H1 (cell line): ENCODE results near the gene KCNJ3. TPM values are rescaled to one million over a fixed set of nuclear protein-coding genes. Genes with fewer than 3 reads are reported as not detected.

Experiments used
- CTCF ChIA-PET: fragments of 300-600 bp; sonication (Branson Sonifier 250); formaldehyde crosslinking; loops from one replicate; lab custom pipeline; 2021; ENCODE audit not compliant: partially characterized antibody; lab: Charles Lee
- POLR2A ChIA-PET: fragments of 300-600 bp; sonication (Branson Sonifier 250); formaldehyde crosslinking; loops from one replicate; lab custom pipeline; 2021; ENCODE audit warnings: inconsistent platforms; ENCODE audit not compliant: partially characterized antibody; lab: Charles Lee
- DNase-seq, 2 experiments: peaks; one replicate each; pipeline versions ENCODE4 v3.0.0 to v3.0.0-alpha.2; 2010 to 2022; ENCODE audit warnings: low spot score in 2 of 2, low read depth in 1 of 2, mixed read lengths in 1 of 2
- FAIRE-seq: peaks from 2 replicates; lab custom pipeline; 2011; peaks lifted over from hg19 to GRCh38; lab: Jason Lieb, UNC
- H2AFZ ChIP-seq: 2 replicates; pipeline ENCODE4 v1.8.1; 2012; ENCODE audit warnings: low read length, inconsistent platforms
- H2AK5ac ChIP-seq: 2 replicates; pipeline ENCODE4 v1.6.1; 2013; ENCODE audit warnings: low read depth, low read length
- H2BK120ac ChIP-seq: replicated peaks from 2 replicates; pipeline ENCODE3; 2013; ENCODE audit warnings: low read depth, low read length, inconsistent platforms
- H2BK12ac ChIP-seq: 2 replicates; pipeline ENCODE4 v1.6.1; 2013; ENCODE audit warnings: low read depth, low read length
- H2BK15ac ChIP-seq: 2 replicates; pipeline ENCODE4 v1.6.1; 2013; ENCODE audit warnings: low read length
- H2BK20ac ChIP-seq: 2 replicates; pipeline ENCODE4 v1.6.1; 2013; ENCODE audit warnings: low read length
- H2BK5ac ChIP-seq: 2 replicates; pipeline ENCODE4 v1.6.1; 2013; ENCODE audit warnings: low read depth, low read length
- H3K14ac ChIP-seq: 2 replicates; pipeline ENCODE4 v1.6.1; 2013; ENCODE audit warnings: inconsistent platforms; ENCODE audit not compliant: insufficient read length
- H3K18ac ChIP-seq: 2 replicates; pipeline ENCODE4 v1.6.1; 2013; ENCODE audit warnings: low read length; ENCODE audit errors: extremely low read depth
- H3K23ac ChIP-seq: 2 replicates; pipeline ENCODE4 v1.6.1; 2013; ENCODE audit warnings: inconsistent platforms; ENCODE audit not compliant: insufficient read length
- H3K23me2 ChIP-seq: 2 replicates; pipeline ENCODE4 v1.6.1; 2013; ENCODE audit warnings: low read depth, low read length
- H3K27ac ChIP-seq: 2 replicates; pipeline ENCODE4 v1.6.1; 2011; ENCODE audit warnings: low read depth, low read length, inconsistent platforms
- H3K27me3 ChIP-seq, 4 experiments: replicated peaks in 1 of 4; 1 replicate in 1 of 4; 2 replicates in 3 of 4; pipeline versions ENCODE4 v1.6.1 to v1.8.1; 2011 to 2013; ENCODE audit warnings: low read length in 3 of 4, mild to moderate bottlenecking in 3 of 4, inconsistent platforms in 2 of 4, mixed read lengths in 2 of 4, moderate library complexity in 1 of 4; ENCODE audit not compliant: control insufficient read depth in 3 of 4, insufficient read depth in 3 of 4; ENCODE audit errors: extremely low read depth in 1 of 4
- H3K36me3 ChIP-seq, 4 experiments: 2 replicates each; pipeline versions ENCODE4 v1.6.1 to v1.8.1; 2011 to 2013; ENCODE audit warnings: mild to moderate bottlenecking in 4 of 4, low read length in 3 of 4, moderate library complexity in 2 of 4, control low read depth in 1 of 4, inconsistent platforms in 1 of 4; ENCODE audit not compliant: insufficient read depth in 4 of 4, control insufficient read depth in 2 of 4
- H3K4ac ChIP-seq: replicated peaks from 2 replicates; pipeline ENCODE3; 2013; ENCODE audit warnings: low read length, low read depth, mixed read lengths, inconsistent platforms; ENCODE audit not compliant: insufficient read length
- H3K4me1 ChIP-seq, 4 experiments: replicated peaks in 1 of 4; 1 replicate in 1 of 4; 2 replicates in 3 of 4; pipeline versions ENCODE4 v1.6.1 to v1.8.1; 2011 to 2013; ENCODE audit warnings: low read length in 3 of 4, inconsistent platforms in 2 of 4, mixed read lengths in 1 of 4; ENCODE audit not compliant: insufficient read depth in 4 of 4, control insufficient read depth in 3 of 4
- H3K4me2 ChIP-seq, 2 experiments: 2 replicates each; pipeline versions ENCODE4 v1.6.1 to v1.8.1; 2011 to 2013; ENCODE audit warnings: low read depth in 2 of 2, low read length in 2 of 2, control low read depth in 1 of 2, inconsistent platforms in 1 of 2, mild to moderate bottlenecking in 1 of 2; ENCODE audit not compliant: insufficient read depth in 1 of 2
- H3K4me3 ChIP-seq, 4 experiments: fragments of 200-600, 300-600 bp in 1 of 4; sonication (generic), shearing (Covaris generic), sonication (Bioruptor Twin) in 1 of 4; 2 replicates each; pipeline versions ENCODE4 v1.5.1 to v1.8.1; 2011 to 2016; ENCODE audit warnings: low read length in 4 of 4, low read depth in 3 of 4, control low read depth in 2 of 4, inconsistent platforms in 2 of 4, mild to moderate bottlenecking in 2 of 4, mixed read lengths in 1 of 4, moderate library complexity in 1 of 4; ENCODE audit not compliant: insufficient read depth in 2 of 4; ENCODE audit errors: extremely low read depth in 1 of 4
- H3K56ac ChIP-seq: replicated peaks from 2 replicates; pipeline ENCODE3; 2013; ENCODE audit warnings: low read depth, mild to moderate bottlenecking, mixed read lengths, low read length, inconsistent platforms; ENCODE audit not compliant: insufficient read length
- H3K79me1 ChIP-seq: 2 replicates; pipeline ENCODE4 v1.6.1; 2013; ENCODE audit warnings: low read depth, low read length, control low read depth
- H3K79me2 ChIP-seq, 2 experiments: 2 replicates each; pipeline versions ENCODE4 v1.6.1 to v1.8.1; 2012 to 2013; ENCODE audit warnings: low read length in 2 of 2, mild to moderate bottlenecking in 2 of 2, inconsistent platforms in 1 of 2; ENCODE audit not compliant: insufficient read depth in 2 of 2, control insufficient read depth in 1 of 2
- H3K9ac ChIP-seq, 4 experiments: replicated peaks in 1 of 4; 1 replicate in 1 of 4; 2 replicates in 3 of 4; pipeline versions ENCODE4 v1.6.1 to v1.8.1; 2011 to 2013; ENCODE audit warnings: low read depth in 3 of 4, low read length in 3 of 4, control low read depth in 2 of 4, mild to moderate bottlenecking in 2 of 4, moderate library complexity in 2 of 4, inconsistent platforms in 1 of 4; ENCODE audit errors: extremely low read depth in 1 of 4
- H3K9me3 ChIP-seq, 2 experiments: 2 replicates each; pipeline versions ENCODE4 v1.6.1 to v1.8.1; 2012 to 2013; ENCODE audit warnings: mild to moderate bottlenecking in 2 of 2, moderate library complexity in 2 of 2, control low read depth in 1 of 2, inconsistent platforms in 1 of 2, low read depth in 1 of 2, low read length in 1 of 2, mixed read lengths in 1 of 2; ENCODE audit not compliant: insufficient read depth in 2 of 2
- H4K20me1 ChIP-seq, 2 experiments: replicated peaks in 1 of 2; 2 replicates each; pipeline versions ENCODE3 to v1.8.1; 2011 to 2013; ENCODE audit warnings: inconsistent platforms in 2 of 2, low read length in 2 of 2, mild to moderate bottlenecking in 1 of 2; ENCODE audit not compliant: insufficient read depth in 2 of 2, control insufficient read depth in 1 of 2
- H4K5ac ChIP-seq: 2 replicates; pipeline ENCODE4 v1.6.1; 2013; ENCODE audit warnings: low read length, low read depth, mixed read lengths, inconsistent platforms; ENCODE audit not compliant: insufficient read length
- H4K8ac ChIP-seq: 2 replicates; pipeline ENCODE4 v1.8.0; 2013; ENCODE audit warnings: mild to moderate bottlenecking, moderate library complexity, low read length, inconsistent platforms; ENCODE audit not compliant: insufficient read depth; ENCODE audit errors: extremely low read depth
- H4K91ac ChIP-seq: replicated peaks from 2 replicates; pipeline ENCODE3; 2013; ENCODE audit warnings: low read length, mixed read lengths, inconsistent platforms; ENCODE audit not compliant: insufficient read length
- CBX5 ChIP-seq: fragments of 300-800, 300-1000 bp; sonication (generic); IDR thresholded peaks from 2 replicates; pipeline ENCODE4 v1.7.1; 2016; ENCODE audit warnings: antibody characterized with exemption, low read length, low read depth
- GTF2F1 ChIP-seq: IDR thresholded peaks from 2 replicates; pipeline ENCODE4 v1.6.1; 2012; ENCODE audit warnings: low read depth, low read length, improper control_type of control experiment, borderline replicate concordance
- KDM5A ChIP-seq: fragments of 200-600 bp; IDR thresholded peaks from 2 replicates; pipeline ENCODE4 v1.7.1; 2012; ENCODE audit warnings: mild to moderate bottlenecking, low read length, inconsistent platforms, mixed read lengths
- MAFK ChIP-seq: IDR thresholded peaks from 2 replicates; pipeline ENCODE4 v1.6.1; 2012; ENCODE audit warnings: low read depth, mild to moderate bottlenecking, improper control_type of control experiment, low read length
- MAX ChIP-seq: IDR thresholded peaks from 2 replicates; pipeline ENCODE4 v1.6.1; 2012; ENCODE audit warnings: inconsistent platforms
- NRF1 ChIP-seq: IDR thresholded peaks from 2 replicates; pipeline ENCODE4 v1.6.1; 2011; ENCODE audit warnings: mild to moderate bottlenecking, low read depth, low read length, improper control_type of control experiment
- SAP30 ChIP-seq: fragments of 300-600 bp; sonication (generic); IDR thresholded peaks from 2 replicates; pipeline ENCODE4 v1.7.1; 2012; ENCODE audit warnings: low read length, moderate library complexity, mild to moderate bottlenecking, inconsistent platforms; ENCODE audit not compliant: insufficient read depth, insufficient replicate concordance
- SIRT6 ChIP-seq: IDR thresholded peaks from one replicate; pipeline ENCODE4 v1.7.1; 2012; ENCODE audit warnings: low read length, inconsistent platforms
- SP4 ChIP-seq: IDR thresholded peaks from 2 replicates; pipeline ENCODE4 v1.6.1; 2012; ENCODE audit warnings: low read length, inconsistent platforms
- USF2 ChIP-seq: IDR thresholded peaks from 2 replicates; pipeline ENCODE4 v1.6.1; 2011; ENCODE audit warnings: low read length, improper control_type of control experiment
- WGBS, 2 experiments: shearing (Covaris generic) in 1 of 2; methylation state at CpG; one replicate each; pipeline versions ENCODE4 v1.1.6 to v1.1.7; 2013 to 2015; ENCODE audit warnings: low lambda C conversion rate in 2 of 2, mixed read lengths in 2 of 2, inconsistent platforms in 1 of 2, low coverage in 1 of 2, missing lambda C conversion rate in 1 of 2; ENCODE audit not compliant: insufficient replicate concordance in 2 of 2, insufficient coverage in 1 of 2, insufficient read length in 1 of 2; ENCODE audit errors: extremely low coverage in 1 of 2, missing lambda C conversion rate in 1 of 2; 5-methylcytosine and 5-hydroxymethylcytosine counted together
- polyA plus RNA-seq, 7 experiments: library from polyadenylated mRNA; depleted of rRNA in 3 of 7; stranded (reverse) in 5 of 7; unstranded in 2 of 7; fragments of >200 nt in 5 of 7; fragments of 200-250 nt in 2 of 7; gene quantifications; 1 replicate in 5 of 7; 2 replicates in 1 of 7; 4 replicates in 1 of 7; pipeline versions ENCODE4 v1.2.1 to v1.2.3, GENCODE V29; 2011 to 2013; ENCODE audit warnings: missing spikeins in 2 of 7, mixed read lengths in 2 of 7
- total RNA-seq: library from RNA; stranded (reverse); fragmentation: NEBNext Ultra II Directional; extraction: Animal tissue kit (Norgen Biotek cat#: 25700); gene quantifications from 2 replicates; pipeline ENCODE4 v1.2.1, GENCODE V29; 2021

The KCNJ3 gene
- total and polyA plus RNA-seq, 2 of the 8 experiments (the other 6 are each of a cell fraction or from before 2014, with no cell fraction given), result 0.11 to 0.50 TPM

GRCh38 chr2:154875999-154876398 lies 177.5 kb downstream of the KCNJ3 start:
- no peak overlapping the region for H3K9ac ChIP-seq
- H3K4me1 ChIP-seq, result no peaks in the 10 kb centered on the region
- H4K20me1 ChIP-seq, result no peaks in the 10 kb centered on the region
- no peak overlapping the region for H4K91ac ChIP-seq
- H3K18ac ChIP-seq, result no peak overlapping the region
- H2BK5ac ChIP-seq, result no peak overlapping the region
- POLR2A ChIA-PET, result no interaction called here
- H3K4ac ChIP-seq, result no peak overlapping the region
- H4K8ac ChIP-seq, result no peak overlapping the region
- no peaks in the 10 kb centered on the region for H3K79me2 ChIP-seq
- CTCF ChIA-PET, result no interaction called here
- no peak overlapping the region for H2BK20ac ChIP-seq
- H2AFZ ChIP-seq, result no peak overlapping the region
- no peak overlapping the region for H3K27ac ChIP-seq
- TF ChIP-seq SAP30 (no peak), GTF2F1 (no peak), NRF1 (no peak), SP4 (no peak), SIRT6 (no peak), KDM5A (no peak), CBX5 (no peak), USF2 (no peak), MAFK (no peak), MAX (no peak)
- 100% methylated on average over 2 of the region's 2 CpGs; no CpG with 5 or more reads in 1 of the 2 experiments for whole genome bisulfite sequencing, 2 experiments
- no peaks in the 10 kb centered on the region for H3K9me3 ChIP-seq
- H3K23ac ChIP-seq, result no peak overlapping the region
- no peak overlapping the region for H3K14ac ChIP-seq
- no peak overlapping the region for H2BK15ac ChIP-seq
- H3K23me2 ChIP-seq, result no peaks in the 10 kb centered on the region
- no peaks in the 10 kb centered on the region for H3K27me3 ChIP-seq
- no peak overlapping the region for H3K4me3 ChIP-seq
- no peaks in the 10 kb centered on the region for H3K79me1 ChIP-seq
- no peak for FAIRE-seq
- H2BK120ac ChIP-seq, result no peak overlapping the region
- no peak overlapping the region for H3K4me2 ChIP-seq
- no peak overlapping the region for H2BK12ac ChIP-seq
- H4K5ac ChIP-seq, result no peak overlapping the region
- no peak for DNase-seq
- no peak overlapping the region for H3K56ac ChIP-seq
- H2AK5ac ChIP-seq, result no peak overlapping the region
- no peaks in the 10 kb centered on the region for H3K36me3 ChIP-seq
